Endothelial cell of umbilical vein (primary cell): ENCODE results near the gene HOXA13. TPM values are rescaled to one million over a fixed set of nuclear protein-coding genes. Genes with fewer than 3 reads are reported as not detected.

Experiments used
- BruUV-seq: library from RNA; stranded (reverse); fragments of 400-500 nt; replicated peaks from 2 replicates; lab custom pipeline; 2021; lab: Mats Ljungman, UMichigan
- CTCF ChIA-PET: fragments of 300-600, 350-600 bp; sonication (Branson Sonifier 250); formaldehyde crosslinking; loops from one replicate; lab custom pipeline; 2021; ENCODE audit warnings: antibody characterized with exemption, inconsistent platforms; lab: Charles Lee
- POLR2A ChIA-PET: fragments of 300-600, 350-600 bp; sonication (Branson Sonifier 250); formaldehyde crosslinking; loops from one replicate; lab custom pipeline; 2021; ENCODE audit warnings: antibody characterized with exemption, inconsistent platforms; lab: Charles Lee
- DNase-seq: peaks from one replicate; pipeline ENCODE4 v3.0.0-alpha.2; 2011; ENCODE audit warnings: low read depth, low spot score
- FAIRE-seq: peaks from 2 replicates; lab custom pipeline; 2011; peaks lifted over from hg19 to GRCh38; lab: Jason Lieb, UNC
- H2AFZ ChIP-seq: 2 replicates; pipeline ENCODE4 v1.6.0; 2012; ENCODE audit warnings: low read depth, low read length, control low read depth, inconsistent platforms
- H3K27ac ChIP-seq: 2 replicates; pipeline ENCODE4 v1.5.1; 2011; ENCODE audit warnings: low read depth, mild to moderate bottlenecking, control low read depth, low read length, moderate library complexity; ENCODE audit not compliant: insufficient read depth
- H3K27me3 ChIP-seq, 2 experiments: 2 replicates each; pipeline versions ENCODE4 v1.6.0 to v1.6.1; 2011; ENCODE audit warnings: low read length in 2 of 2, mixed read lengths in 1 of 2; ENCODE audit not compliant: control insufficient read depth in 2 of 2, insufficient read depth in 2 of 2
- H3K36me3 ChIP-seq, 2 experiments: 2 replicates in 1 of 2; 3 replicates in 1 of 2; pipeline ENCODE4 v1.5.1; 2011; ENCODE audit warnings: low read length in 2 of 2, mild to moderate bottlenecking in 1 of 2, moderate library complexity in 1 of 2; ENCODE audit not compliant: control insufficient read depth in 2 of 2, insufficient read depth in 2 of 2; ENCODE audit errors: extremely low read depth in 1 of 2
- H3K4me1 ChIP-seq: 3 replicates; pipeline ENCODE4 v1.5.1; 2011; ENCODE audit warnings: mild to moderate bottlenecking, low read length; ENCODE audit not compliant: control insufficient read depth, insufficient read depth; ENCODE audit errors: extremely low read depth
- H3K4me2 ChIP-seq: 2 replicates; pipeline ENCODE4 v1.6.1; 2011; ENCODE audit warnings: low read length, control low read depth, mixed read lengths; ENCODE audit not compliant: insufficient read depth
- H3K4me3 ChIP-seq, 3 experiments: fragments of 200-600 bp in 1 of 3; sonication (generic), shearing (Covaris generic) in 1 of 3; replicated peaks in 1 of 3; 2 replicates each; pipeline ENCODE4 v1.5.1; 2011 to 2016; ENCODE audit warnings: control low read depth in 3 of 3, low read length in 3 of 3, mild to moderate bottlenecking in 2 of 3, inconsistent platforms in 1 of 3, low read depth in 1 of 3, moderate library complexity in 1 of 3; ENCODE audit not compliant: insufficient read depth in 1 of 3
- H3K79me2 ChIP-seq: 2 replicates; pipeline ENCODE4 v1.6.0; 2012; ENCODE audit warnings: low read length, inconsistent platforms; ENCODE audit not compliant: control insufficient read depth, insufficient read depth
- H3K9ac ChIP-seq: replicated peaks from 2 replicates; pipeline ENCODE3; 2011; ENCODE audit warnings: low read length, control low read depth; ENCODE audit not compliant: insufficient read depth; ENCODE audit errors: extremely low read depth
- H3K9me1 ChIP-seq: replicated peaks from 3 replicates; pipeline ENCODE4 v1.6.0; 2011; ENCODE audit warnings: mild to moderate bottlenecking, low read length; ENCODE audit not compliant: control insufficient read depth, insufficient read depth; ENCODE audit errors: extremely low read depth
- H3K9me3 ChIP-seq: replicated peaks from 2 replicates; pipeline ENCODE4 v1.5.1; 2012; ENCODE audit warnings: low read length, inconsistent platforms; ENCODE audit not compliant: control insufficient read depth, insufficient read depth
- H4K20me1 ChIP-seq: replicated peaks from 2 replicates; pipeline ENCODE3; 2011; ENCODE audit warnings: mild to moderate bottlenecking, low read length; ENCODE audit not compliant: control insufficient read depth, insufficient read depth; ENCODE audit errors: extremely low read depth
- CTCF ChIP-seq, 2 donors: IDR thresholded peaks; 1 replicate in 1 of 2; 2 replicates in 1 of 2; pipeline ENCODE4 v1.5.1; 2011; ENCODE audit warnings: low read length in 2 of 2, mild to moderate bottlenecking in 2 of 2, moderate library complexity in 2 of 2, control low read depth in 1 of 2, inconsistent platforms in 1 of 2, low read depth in 1 of 2; ENCODE audit not compliant: insufficient read depth in 1 of 2; ENCODE audit errors: extremely low read depth in 1 of 2
- EZH2 ChIP-seq: IDR thresholded peaks from 2 replicates; pipeline ENCODE4 v1.6.1; 2012; ENCODE audit warnings: borderline replicate concordance, low read depth, mild to moderate bottlenecking, moderate library complexity, low read length, inconsistent platforms; ENCODE audit not compliant: severe bottlenecking
- FOS ChIP-seq: IDR thresholded peaks from 2 replicates; pipeline ENCODE4 v1.6.1; 2011; ENCODE audit warnings: mild to moderate bottlenecking, low read length, moderate library complexity, borderline replicate concordance; ENCODE audit not compliant: insufficient read depth
- GATA2 ChIP-seq: IDR thresholded peaks from 2 replicates; pipeline ENCODE4 v1.7.0; 2011; ENCODE audit warnings: low read depth, mild to moderate bottlenecking, moderate library complexity, mixed read lengths, low read length; ENCODE audit not compliant: insufficient read length, insufficient read depth
- JUN ChIP-seq: IDR thresholded peaks from 2 replicates; pipeline ENCODE4 v1.6.1; 2011; ENCODE audit warnings: borderline replicate concordance, low read depth; ENCODE audit not compliant: insufficient read length, insufficient read depth
- MYC ChIP-seq: IDR thresholded peaks from one replicate; pipeline ENCODE4 v1.6.1; 2011; ENCODE audit warnings: mild to moderate bottlenecking, low read depth, low read length
- POLR2A ChIP-seq: IDR thresholded peaks from 2 replicates; pipeline ENCODE4 v1.6.1; 2012; ENCODE audit warnings: low read depth, mild to moderate bottlenecking, control low read depth, low read length
- POLR2AphosphoS5 ChIP-seq: IDR thresholded peaks from 2 replicates; pipeline ENCODE4 v1.6.1; 2012; ENCODE audit warnings: low read depth, mild to moderate bottlenecking, control low read depth, low read length, moderate library complexity; ENCODE audit not compliant: insufficient read depth
- dilution Hi-C: fragments of 300-500 bp; cut with MboI; formaldehyde crosslinking; loops from one replicate; pipeline ENCODE4 v1.15.0; 2019; ENCODE audit warnings: low sequenced_read_pairs; ENCODE audit not compliant: extremely low pct_ligation_motif_present
- intact Hi-C: fragments of 100-400 bp; cut with micrococcal nuclease; formaldehyde crosslinking; loops from one replicate; pipeline ENCODE4 v1.10.0; 2022
- polyA plus RNA-seq, 4 experiments: library from polyadenylated mRNA; depleted of rRNA in 3 of 4; stranded (reverse) in 3 of 4; unstranded in 1 of 4; fragments of >200 nt; gene quantifications; 2 replicates each; pipeline versions ENCODE4 v1.2.1 to v1.2.3, GENCODE V29; 2011 to 2012; ENCODE audit warnings: missing spikeins in 1 of 4
- total RNA-seq: library from RNA; stranded (reverse); gene quantifications from 2 replicates; pipeline ENCODE4 v1.2.3, GENCODE V29; 2021
- TF ChIP-seq, protein P1 (sequence below): IDR thresholded peaks from 2 replicates; pipeline ENCODE4 v1.6.1; 2011; ENCODE audit not compliant: insufficient read depth, insufficient read length

Gene HOXA13
- total and polyA plus RNA-seq, 2 donors (not counting 3 experiments of a cell fraction or from before 2014, with no cell fraction given) = 0.22 TPM; not detected in 1

GRCh38 chr7:27204851-27205322 is 5.0 kb upstream of the HOXA13 start:
- Histone ChIP-seq H4K20me1 (no peaks in the 10 kb centered on the region), H3K4me2 (peak overlapping the region; percentile 3), H3K27ac (no peak overlapping the region), H3K27me3 (peaks cover 81 to 85% of the 10 kb centered on the region in 2 experiments), H3K79me2 (no peaks in the 10 kb centered on the region), H3K9ac (no peak overlapping the region), H3K9me1 (no peaks in the 10 kb centered on the region), H3K36me3 (no peaks in the 10 kb centered on the region), H3K4me3 (no peak overlapping the region), H3K4me1 (peaks cover 18% of the 10 kb centered on the region), H2AFZ (no peak overlapping the region), H3K9me3 (no peaks in the 10 kb centered on the region)
- POLR2A ChIA-PET = no interaction called here
- TF ChIP-seq FOS (no peak), JUN (no peak), GATA2 (no peak), EZH2 (peak; percentile 68), POLR2A (no peak)
- TF ChIP-seq, protein P1, sequence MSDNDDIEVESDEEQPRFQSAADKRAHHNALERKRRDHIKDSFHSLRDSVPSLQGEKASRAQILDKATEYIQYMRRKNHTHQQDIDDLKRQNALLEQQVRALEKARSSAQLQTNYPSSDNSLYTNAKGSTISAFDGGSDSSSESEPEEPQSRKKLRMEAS = no peak
- FAIRE-seq (peak; percentile 76), DNase-seq (no peak)
- no TSS peak for BruUV-seq
- intact Hi-C loops (no loop called here), dilution Hi-C loops (no loop called here)
- CTCF ChIA-PET = interaction anchor here (0.7 to 2.5 kb wide), 8 partner anchors 9 to 889 kb away, joined by 3 to 22 read pairs (median 4); no protein-coding TSS in a partner anchor

- H3K9me3 ChIP-seq = no peaks in the 10 kb centered on the region
- DNase-seq (no peak), FAIRE-seq (peak; percentile 38)
- no peak overlapping the region for H3K4me3 ChIP-seq
- H3K27ac ChIP-seq = no peak overlapping the region
- no peak overlapping the region for H3K9ac ChIP-seq
- H3K4me1 ChIP-seq = peaks cover 21% of the 10 kb centered on the region
- no peaks in the 10 kb centered on the region for H3K79me2 ChIP-seq
- no peak overlapping the region for H2AFZ ChIP-seq
- dilution Hi-C loops = no loop called here
- intact Hi-C loops = no loop called here
- ChIA-PET CTCF (interaction anchor here (0.9 to 2.5 kb wide), 6 partner anchors 8 to 890 kb away, joined by 3 to 22 read pairs (median 5); no protein-coding TSS in a partner anchor), POLR2A (no interaction called here)
- H3K9me1 ChIP-seq = no peaks in the 10 kb centered on the region
- no peaks in the 10 kb centered on the region for H3K36me3 ChIP-seq
- peaks cover 78 to 88% of the 10 kb centered on the region in 2 experiments for H3K27me3 ChIP-seq
- no peak overlapping the region for H3K4me2 ChIP-seq
- H4K20me1 ChIP-seq = no peaks in the 10 kb centered on the region
- TF ChIP-seq MYC = no peak
- no peak for TF ChIP-seq POLR2A
- no peak for TF ChIP-seq EZH2
- TF ChIP-seq GATA2 = no peak
- TF ChIP-seq JUN = no peak
- no peak for TF ChIP-seq CTCF (IDR thresholded peaks at IDR 0.05; ENCODE audit: extremely low read depth in 1 of 2, insufficient read depth in 1 of 2, low read depth in 1 of 2, low read length in 2 of 2)
- no peak for TF ChIP-seq POLR2AphosphoS5
- TF ChIP-seq, protein P1 = no peak
- no peak for TF ChIP-seq FOS
- BruUV-seq = no TSS peak
Measured at GRCh38 chr7:27203964-27204594, 4.2 kb upstream of the HOXA13 start.
